SK-MEL-5 (cell line): ENCODE data around the gene MSL1. TPM values are rescaled to one million over a fixed set of nuclear protein-coding genes. Genes with fewer than 3 reads are reported as not detected.

ENCODE experiments used
- DNase-seq: peaks from one replicate; pipeline ENCODE4 v3.0.0-alpha.2; 2016; ENCODE audit warnings: low read depth, low spot score
- in situ Hi-C: cut with HindIII; loops from 2 replicates; pipeline ENCODE4 v1.10.0; 2016; ENCODE audit warnings: low sequenced_read_pairs, high pct_unique_total_duplicates, low pct_unique_long_range_greater_than_20kb
- polyA plus RNA-seq, 2 experiments: library from polyadenylated mRNA; depleted of rRNA; stranded (reverse); fragments of >200 nt; gene quantifications; 2 replicates each; pipeline ENCODE4 v1.2.3, GENCODE V29; 2015
- total RNA-seq: library from RNA; depleted of rRNA; stranded (reverse); fragments of >200 nt; shearing (Covaris generic); gene quantifications from 2 replicates; pipeline ENCODE4 v1.2.3, GENCODE V29; 2014; rRNA removed

The MSL1 gene
- total RNA-seq = 43.3 and 48.9 TPM in 2 replicates
- 41.3 and 45.2 TPM in 2 replicates for polyA plus RNA-seq (2015; cell fraction: cytosol; rRNA removed)
- 151 and 168 TPM in 2 replicates for polyA plus RNA-seq (2015; cell fraction: nucleus; rRNA removed)

- peak; percentile 75 for DNase-seq
- in situ Hi-C loops = no loop called here
Measured at GRCh38 chr17:40121181-40122135, at the start of gene MSL1. MSL1 (plus strand) TSS chr17:40121971; CDS start chr17:40122613, 642 bp downstream.

GRCh38 chr17:40072040-40072734 is 49.6 kb upstream of the MSL1 start:
- in situ Hi-C loops = loop anchor here (25.0 kb wide), 1 partner anchor 340 kb away; the partner anchor contains the start of gene TOP2A
- DNase-seq = peak; percentile 32

DNA sequence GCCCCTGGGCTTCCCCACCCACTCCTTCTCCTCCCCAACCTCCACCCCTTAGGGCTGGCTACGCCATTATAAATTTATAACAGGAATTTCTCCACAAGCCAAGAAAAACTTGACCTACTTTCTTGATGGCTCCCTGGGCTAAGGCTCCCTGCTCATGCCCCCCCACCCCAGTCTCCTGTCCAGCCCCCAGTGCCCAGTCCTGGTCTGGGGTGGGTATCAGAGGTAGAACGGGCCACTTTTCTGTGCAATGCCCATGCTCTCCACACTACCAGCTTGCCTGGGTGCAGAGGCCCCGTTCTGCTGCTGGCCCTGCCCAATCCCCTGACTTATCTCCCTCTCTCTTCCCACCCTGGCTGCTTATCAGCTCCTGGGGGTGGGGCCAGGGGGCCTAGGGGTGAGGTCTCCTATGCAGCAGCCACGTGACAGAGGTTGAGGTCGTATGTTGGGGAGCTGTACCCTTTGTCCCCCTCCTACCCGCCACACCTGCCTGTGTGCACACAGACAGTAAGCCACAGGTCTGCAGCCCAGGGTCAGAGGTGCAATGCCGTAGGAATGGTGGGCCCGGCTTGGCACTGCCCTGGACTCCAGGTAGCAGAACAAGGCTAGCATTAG is 48.9 kb upstream of the MSL1 start:
- DNase-seq = no peak
- in situ Hi-C loops = loop anchor here (25.0 kb wide), 1 partner anchor 339 kb away; the partner anchor contains the start of gene TOP2A

DNA sequence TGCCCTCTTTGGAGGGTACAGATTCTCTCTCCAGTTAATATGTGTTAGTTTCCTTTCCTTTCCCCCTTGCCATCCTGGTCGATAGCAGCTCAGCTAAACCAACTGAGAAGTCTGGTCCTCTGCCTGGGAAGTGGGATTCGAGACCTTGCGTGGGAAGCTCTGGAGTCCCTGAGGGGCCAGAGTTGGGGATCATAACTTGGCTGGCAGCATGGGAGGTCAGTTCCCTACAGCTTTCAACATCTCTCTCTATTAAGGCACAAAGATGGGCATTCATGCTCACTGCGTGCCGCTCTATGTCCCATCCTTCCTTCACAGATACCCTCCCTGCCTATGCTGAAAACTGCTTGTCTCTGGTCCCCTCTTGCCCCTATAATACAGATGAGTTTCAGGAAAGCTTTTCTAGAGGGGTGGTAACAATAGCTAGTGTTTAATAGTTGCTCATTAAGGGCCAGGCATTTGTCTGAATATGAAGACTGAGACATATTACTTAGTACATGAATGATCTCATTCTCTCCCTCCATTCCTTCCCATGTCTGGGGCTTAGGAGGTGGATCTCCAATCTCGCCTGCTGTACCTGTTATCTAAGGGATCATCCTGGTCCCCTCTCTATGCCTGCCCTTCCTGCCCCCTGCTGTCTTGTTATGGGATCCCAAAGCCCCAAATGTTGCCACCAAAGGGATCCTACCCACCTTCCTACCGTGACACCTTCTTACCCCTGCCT is 48.2 kb upstream of the MSL1 start:
- in situ Hi-C loops = loop anchor here (25.0 kb wide), 1 partner anchor 339 kb away; the partner anchor contains the start of gene TOP2A
- no peak for DNase-seq

GRCh38 chr17:40074175-40074512 is 47.6 kb upstream of the MSL1 start:
- in situ Hi-C loops = loop anchor here (25.0 kb wide), 1 partner anchor 338 kb away; the partner anchor contains the start of gene TOP2A
- DNase-seq = no peak

GRCh38 chr17:40074871-40075200 is 46.9 kb upstream of the MSL1 start:
- in situ Hi-C loops = loop anchor here (25.0 kb wide), 2 partner anchors 88 to 337 kb away; partner anchors contain the start of genes PSMD3 and TOP2A
- DNase-seq = peak; percentile 35

DNA sequence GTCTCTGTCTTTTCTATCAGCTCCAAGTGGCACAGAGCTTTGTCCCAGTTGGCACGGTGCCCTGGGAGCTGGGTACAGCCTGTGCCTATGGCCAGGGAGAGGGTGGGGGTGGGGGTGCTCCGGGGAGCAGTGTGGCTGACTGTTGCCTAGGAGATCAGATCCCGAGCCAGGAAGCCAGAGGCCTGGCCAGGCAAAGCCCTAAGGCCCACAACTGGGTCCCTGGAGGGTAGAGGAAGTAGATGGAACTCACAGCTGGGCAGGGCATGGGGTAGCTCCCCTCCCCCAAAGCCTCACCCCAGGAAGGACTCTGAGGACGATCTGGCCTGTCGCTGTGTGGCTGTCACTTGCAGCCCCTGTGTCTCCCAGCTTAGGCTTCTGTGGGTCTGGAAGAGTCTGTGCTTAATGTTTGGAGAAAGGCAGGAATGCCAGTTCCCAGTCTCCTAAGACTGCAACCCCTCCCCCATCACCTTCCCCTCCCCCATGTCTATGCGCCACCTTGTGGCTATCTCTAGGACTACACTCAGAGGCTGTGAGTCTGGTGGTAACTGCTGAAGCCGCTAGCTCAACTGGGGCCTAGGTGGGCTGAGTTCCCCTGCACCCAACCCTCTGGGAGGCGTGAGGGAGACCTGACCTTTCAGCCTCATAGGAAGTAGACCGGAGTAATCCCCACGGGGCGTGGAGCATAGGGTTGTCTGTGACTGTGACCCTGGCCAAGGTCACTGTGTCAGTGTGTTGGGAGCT is 46.4 kb upstream of the MSL1 start:
- DNase-seq = peak; percentile 79
- in situ Hi-C loops = loop anchor here (25.0 kb wide), 1 partner anchor 88 kb away; the partner anchor contains the start of gene PSMD3

DNA sequence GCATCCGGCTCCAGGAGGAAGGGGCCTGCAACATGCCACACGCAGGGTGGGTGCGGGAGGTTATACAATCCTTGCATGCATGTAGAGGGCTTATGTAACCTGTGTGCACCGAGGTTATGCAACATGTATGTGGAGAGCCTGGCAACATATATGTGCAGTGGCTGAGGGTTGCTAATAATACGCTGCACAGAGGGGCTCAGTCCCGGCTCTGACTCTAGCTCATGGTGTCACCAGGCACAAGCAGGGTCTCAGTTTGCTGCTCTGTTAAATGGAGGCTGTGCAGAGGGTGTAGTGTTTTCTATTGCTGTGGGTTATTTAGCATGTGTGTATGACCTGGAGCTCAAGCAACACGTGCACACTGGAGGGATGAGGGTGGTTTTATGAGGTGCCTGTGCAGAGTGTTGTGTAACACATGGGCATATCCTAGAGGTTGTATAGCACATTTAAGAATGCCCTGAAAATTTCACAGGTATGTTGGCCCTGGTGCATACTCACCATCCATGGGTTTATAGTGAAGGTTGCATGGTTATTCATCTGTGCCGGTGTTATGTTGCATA is 45.8 kb upstream of the MSL1 start:
- DNase-seq = no peak
- in situ Hi-C loops = loop anchor here (25.0 kb wide), 1 partner anchor 89 kb away; the partner anchor contains the start of gene PSMD3

- in situ Hi-C loops = loop anchor here (25.0 kb wide), 1 partner anchor 89 kb away; the partner anchor contains the start of gene PSMD3
- no peak for DNase-seq
Measured at GRCh38 chr17:40076591-40076990, 45.2 kb upstream of the MSL1 start.

DNA sequence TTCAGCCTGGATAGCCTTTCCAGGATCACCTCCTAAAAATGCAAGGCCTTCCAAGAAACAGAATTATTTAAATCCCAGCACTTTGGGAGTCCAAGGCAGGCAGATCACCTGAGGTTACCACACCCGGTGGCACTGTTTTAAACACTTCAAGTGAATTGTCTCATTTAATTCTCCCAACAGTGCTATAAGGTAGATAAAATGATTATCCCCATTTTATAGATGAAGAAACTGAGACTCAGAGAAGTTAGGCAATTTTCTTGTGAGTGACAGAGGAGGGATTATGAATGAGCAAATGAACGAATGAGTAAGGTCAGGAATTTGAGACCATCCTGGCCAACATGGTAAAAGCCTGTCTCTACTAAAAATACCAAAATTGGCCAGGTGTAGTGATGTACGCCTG is 42.2 kb upstream of the MSL1 start:
- in situ Hi-C loops = loop anchor here (25.0 kb wide), 1 partner anchor 92 kb away; the partner anchor contains the start of gene PSMD3
- DNase-seq = no peak

DNA sequence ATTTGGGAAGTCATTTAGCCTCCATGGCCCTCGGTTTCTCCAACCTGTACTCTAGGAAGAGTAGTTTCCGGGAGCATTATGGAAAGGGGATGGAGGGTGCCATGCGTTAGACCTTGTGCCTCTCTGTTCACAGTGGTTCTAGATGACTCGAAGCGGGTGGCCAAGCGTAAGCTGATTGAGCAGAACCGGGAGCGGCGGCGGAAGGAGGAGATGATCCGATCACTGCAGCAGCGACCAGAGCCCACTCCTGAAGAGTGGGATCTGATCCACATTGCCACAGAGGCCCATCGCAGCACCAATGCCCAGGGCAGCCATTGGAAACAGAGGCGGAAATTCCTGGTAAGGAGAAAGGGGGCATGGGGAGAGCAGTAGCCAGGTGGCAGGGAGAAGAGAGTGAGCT is 37.3 kb upstream of the MSL1 start:
- in situ Hi-C loops = loop anchor here (25.0 kb wide), 1 partner anchor 97 kb away; the partner anchor contains the start of gene PSMD3
- no peak for DNase-seq

- in situ Hi-C loops = loop anchor here (25.0 kb wide), 1 partner anchor 99 kb away; the partner anchor contains the start of gene PSMD3
- peak; percentile 70 for DNase-seq
Measured at GRCh38 chr17:40086150-40087044, 35.4 kb upstream of the MSL1 start.

DNA sequence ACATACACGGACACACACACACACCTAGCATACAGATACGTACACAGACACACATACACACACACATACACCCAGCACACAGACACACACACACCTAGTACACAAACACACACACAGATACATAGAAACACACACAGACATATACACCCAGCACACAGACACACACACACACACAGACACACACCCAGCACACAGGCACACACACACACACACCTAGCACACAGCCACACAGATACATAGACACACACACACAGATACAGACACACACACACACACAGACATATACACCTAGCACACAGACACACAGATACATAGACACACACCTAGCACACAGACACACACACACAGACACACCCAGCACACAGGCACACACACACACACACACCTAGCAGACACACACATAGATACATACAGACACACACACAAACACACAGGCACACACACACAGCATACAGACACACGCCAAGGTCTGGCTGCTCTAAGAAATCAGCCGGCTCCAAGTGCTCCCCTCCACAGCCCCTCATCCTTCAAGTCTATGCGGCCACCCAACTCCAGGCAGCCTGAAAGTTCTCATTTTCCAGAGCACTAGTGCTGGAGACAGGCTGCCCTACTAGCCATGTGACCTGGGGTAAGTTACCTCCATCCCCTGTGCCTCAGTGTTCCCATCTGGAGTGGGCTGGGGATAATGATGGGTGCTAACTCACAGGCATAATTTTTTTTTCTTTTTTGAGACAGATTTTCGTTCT is 34.5 kb upstream of the MSL1 start:
- in situ Hi-C loops = loop anchor here (25.0 kb wide), 1 partner anchor 100 kb away; the partner anchor contains the start of gene PSMD3
- no peak for DNase-seq
